ENCODE measurements around the gene ABL2.

Gene ABL2

GRCh38 chr1:179079113-179079761, 150.2 kb downstream of the ABL2 start:
- TF ChIP-seq RAD21 (IDR thresholded peaks at IDR 0.05; ENCODE audit: low read depth) (peak; percentile 75), EP300 (IDR thresholded peaks at IDR 0.05; ENCODE audit: borderline replicate concordance) (no peak)

- TF ChIP-seq FOXM1 (IDR thresholded peaks at IDR 0.05; ENCODE audit: borderline replicate concordance, low read depth) (no peak), TAF1 (IDR thresholded peaks at IDR 0.05; ENCODE audit: low read depth) (no peak), NFIC (IDR thresholded peaks at IDR 0.05) (no peak), EGR1 (IDR thresholded peaks at IDR 0.05) (no peak), EP300 (IDR thresholded peaks at IDR 0.05; ENCODE audit: borderline replicate concordance) (no peak), TCF12 (IDR thresholded peaks at IDR 0.05; ENCODE audit: low read depth) (no peak), RAD21 (IDR thresholded peaks at IDR 0.05; ENCODE audit: low read depth) (no peak), TEAD4 (IDR thresholded peaks at IDR 0.05) (no peak), CEBPB (IDR thresholded peaks at IDR 0.05) (no peak), CREB1 (IDR thresholded peaks at IDR 0.05; ENCODE audit: low read depth) (no peak), YY1 (IDR thresholded peaks at IDR 0.05; ENCODE audit: low read depth) (no peak), ZBTB7A (IDR thresholded peaks at IDR 0.05; ENCODE audit: low read depth) (no peak), MAX (IDR thresholded peaks at IDR 0.05) (no peak)
- TF ChIP-seq, protein P1, sequence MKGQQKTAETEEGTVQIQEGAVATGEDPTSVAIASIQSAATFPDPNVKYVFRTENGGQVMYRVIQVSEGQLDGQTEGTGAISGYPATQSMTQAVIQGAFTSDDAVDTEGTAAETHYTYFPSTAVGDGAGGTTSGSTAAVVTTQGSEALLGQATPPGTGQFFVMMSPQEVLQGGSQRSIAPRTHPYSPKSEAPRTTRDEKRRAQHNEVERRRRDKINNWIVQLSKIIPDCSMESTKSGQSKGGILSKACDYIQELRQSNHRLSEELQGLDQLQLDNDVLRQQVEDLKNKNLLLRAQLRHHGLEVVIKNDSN (IDR thresholded peaks at IDR 0.05) = no peak
- TF ChIP-seq, protein P2, sequence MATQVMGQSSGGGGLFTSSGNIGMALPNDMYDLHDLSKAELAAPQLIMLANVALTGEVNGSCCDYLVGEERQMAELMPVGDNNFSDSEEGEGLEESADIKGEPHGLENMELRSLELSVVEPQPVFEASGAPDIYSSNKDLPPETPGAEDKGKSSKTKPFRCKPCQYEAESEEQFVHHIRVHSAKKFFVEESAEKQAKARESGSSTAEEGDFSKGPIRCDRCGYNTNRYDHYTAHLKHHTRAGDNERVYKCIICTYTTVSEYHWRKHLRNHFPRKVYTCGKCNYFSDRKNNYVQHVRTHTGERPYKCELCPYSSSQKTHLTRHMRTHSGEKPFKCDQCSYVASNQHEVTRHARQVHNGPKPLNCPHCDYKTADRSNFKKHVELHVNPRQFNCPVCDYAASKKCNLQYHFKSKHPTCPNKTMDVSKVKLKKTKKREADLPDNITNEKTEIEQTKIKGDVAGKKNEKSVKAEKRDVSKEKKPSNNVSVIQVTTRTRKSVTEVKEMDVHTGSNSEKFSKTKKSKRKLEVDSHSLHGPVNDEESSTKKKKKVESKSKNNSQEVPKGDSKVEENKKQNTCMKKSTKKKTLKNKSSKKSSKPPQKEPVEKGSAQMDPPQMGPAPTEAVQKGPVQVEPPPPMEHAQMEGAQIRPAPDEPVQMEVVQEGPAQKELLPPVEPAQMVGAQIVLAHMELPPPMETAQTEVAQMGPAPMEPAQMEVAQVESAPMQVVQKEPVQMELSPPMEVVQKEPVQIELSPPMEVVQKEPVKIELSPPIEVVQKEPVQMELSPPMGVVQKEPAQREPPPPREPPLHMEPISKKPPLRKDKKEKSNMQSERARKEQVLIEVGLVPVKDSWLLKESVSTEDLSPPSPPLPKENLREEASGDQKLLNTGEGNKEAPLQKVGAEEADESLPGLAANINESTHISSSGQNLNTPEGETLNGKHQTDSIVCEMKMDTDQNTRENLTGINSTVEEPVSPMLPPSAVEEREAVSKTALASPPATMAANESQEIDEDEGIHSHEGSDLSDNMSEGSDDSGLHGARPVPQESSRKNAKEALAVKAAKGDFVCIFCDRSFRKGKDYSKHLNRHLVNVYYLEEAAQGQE (IDR thresholded peaks at IDR 0.05; ENCODE audit: low read depth) = no peak
Measured at GRCh38 chr1:179077396-179077795, 152.1 kb downstream of the ABL2 start.

DNA sequence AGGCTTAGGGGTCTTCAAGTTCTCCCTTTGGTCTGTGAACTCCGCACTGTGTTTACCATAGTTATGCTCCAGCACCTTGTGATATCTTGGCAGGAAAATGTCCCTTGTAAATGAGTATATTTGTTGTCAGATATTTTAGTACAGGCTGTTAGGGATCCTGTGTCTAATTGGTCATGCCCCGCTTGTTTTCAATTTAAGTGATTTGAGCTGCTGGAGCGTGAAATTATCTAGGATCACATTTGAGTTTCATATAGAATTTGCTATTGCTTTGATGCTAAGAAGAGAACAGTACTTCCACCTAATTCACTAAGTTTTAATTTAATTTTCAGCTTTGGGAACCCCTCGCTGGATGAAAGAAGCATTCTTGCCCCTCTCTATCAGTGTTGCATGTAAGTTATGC, 163.0 kb downstream of the ABL2 start:
- TF ChIP-seq MAX (IDR thresholded peaks at IDR 0.05) = no peak
- TF ChIP-seq, protein P1 (IDR thresholded peaks at IDR 0.05) = no peak

GRCh38 chr1:179061360-179062282, 167.9 kb downstream of the ABL2 start:
- TF ChIP-seq EGR1 (IDR thresholded peaks at IDR 0.05) (no peak), CEBPB (IDR thresholded peaks at IDR 0.05) (0 out of 2 replicates have a peak, but pooled peaks have one; percentile 17)

DNA sequence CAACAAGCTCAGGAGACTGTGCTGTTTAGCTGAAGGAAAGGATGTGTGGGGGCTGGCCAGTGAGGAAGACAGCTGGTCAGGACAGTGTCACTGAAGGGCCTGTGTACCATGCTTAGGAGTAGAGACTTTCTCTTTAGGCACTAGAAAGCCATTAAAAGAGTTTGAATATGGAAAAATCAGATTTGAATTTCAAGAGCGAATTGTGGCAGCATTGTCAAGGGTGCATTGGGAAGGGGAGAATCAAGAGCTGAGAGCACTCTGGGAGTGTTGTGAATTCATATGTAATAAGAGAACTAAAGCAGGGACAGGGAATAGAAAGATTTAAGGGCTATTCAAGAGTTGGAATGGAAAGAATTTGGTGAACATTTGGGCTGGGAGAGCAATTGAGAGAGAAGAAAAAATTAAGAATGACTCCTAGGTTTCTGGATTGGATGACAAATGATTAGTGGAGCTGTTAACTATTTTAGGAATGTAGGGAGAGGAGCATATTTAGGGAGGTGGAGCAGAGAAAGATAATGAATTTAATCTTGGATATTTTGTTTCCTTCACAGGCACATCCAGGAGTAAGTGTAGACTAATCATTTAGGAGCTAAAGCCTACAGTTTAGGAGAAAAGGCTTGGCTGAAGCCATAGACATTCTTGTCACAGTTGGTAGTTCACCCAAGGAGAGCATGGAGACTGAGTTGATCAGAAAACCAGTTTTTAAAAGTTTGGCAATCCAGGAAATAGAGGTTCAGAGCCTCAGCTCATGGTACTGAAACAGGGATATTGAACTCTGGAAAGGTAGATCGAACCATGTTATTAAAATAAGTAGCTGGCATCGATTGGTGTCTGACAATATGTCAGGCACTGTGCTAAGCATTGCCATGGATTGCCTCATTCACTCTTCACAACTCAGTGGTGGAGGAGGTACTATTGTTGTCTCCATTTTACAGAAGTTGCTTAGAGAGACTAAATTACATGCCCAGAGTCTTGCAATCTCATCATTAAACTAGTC, 170.7 kb downstream of the ABL2 start:
- TF ChIP-seq CREB1 (IDR thresholded peaks at IDR 0.05; ENCODE audit: low read depth) (no peak), TEAD4 (IDR thresholded peaks at IDR 0.05) (peak; percentile 6; the same call in 1 of the 2 replicates)

GRCh38 chr1:179055937-179056336, 173.5 kb downstream of the ABL2 start:
- TF ChIP-seq RAD21 (IDR thresholded peaks at IDR 0.05; ENCODE audit: low read depth) = no peak
- TF ChIP-seq NFIC (IDR thresholded peaks at IDR 0.05) = no peak
- no peak for TF ChIP-seq MAX (IDR thresholded peaks at IDR 0.05)
- TF ChIP-seq TCF12 (IDR thresholded peaks at IDR 0.05; ENCODE audit: low read depth) = no peak
- TF ChIP-seq EGR1 (IDR thresholded peaks at IDR 0.05) = no peak
- TF ChIP-seq YY1 (IDR thresholded peaks at IDR 0.05; ENCODE audit: low read depth) = no peak
- no peak for TF ChIP-seq TAF1 (IDR thresholded peaks at IDR 0.05; ENCODE audit: low read depth)
- no peak for TF ChIP-seq CEBPB (IDR thresholded peaks at IDR 0.05)
- TF ChIP-seq, protein P1 (IDR thresholded peaks at IDR 0.05) = no peak
- no peak for TF ChIP-seq EP300 (IDR thresholded peaks at IDR 0.05; ENCODE audit: borderline replicate concordance)
- no peak for TF ChIP-seq TEAD4 (IDR thresholded peaks at IDR 0.05)
- TF ChIP-seq, protein P2 (IDR thresholded peaks at IDR 0.05; ENCODE audit: low read depth) = no peak
- TF ChIP-seq FOXM1 (IDR thresholded peaks at IDR 0.05; ENCODE audit: borderline replicate concordance, low read depth) = no peak
- TF ChIP-seq ZBTB7A (IDR thresholded peaks at IDR 0.05; ENCODE audit: low read depth) = no peak
- no peak for TF ChIP-seq CREB1 (IDR thresholded peaks at IDR 0.05; ENCODE audit: low read depth)
